HG03139 (cell line): ENCODE measurements around the gene LTBP2.

Experiments
- ATAC-seq: cut with Tn5 transposase; IDR thresholded peaks from one replicate; pipeline ENCODE4 v1.9.1; 2021; ENCODE audit not compliant: unreplicated experiment

LTBP2 gene

GRCh38 chr14:74613211-74613914 lies 1.3 kb upstream of the LTBP2 start:
- ATAC-seq, result no peak

- ATAC-seq, result peak; percentile 61
Measured at GRCh38 chr14:74612350-74613021, 449 bp upstream of the LTBP2 start.

GRCh38 chr14:74610866-74611649 lies 979 bp downstream of the LTBP2 start:
- ATAC-seq, result no peak

GRCh38 chr14:74610199-74610865 lies 1.7 kb downstream of the LTBP2 start:
- ATAC-seq, result no peak

- no peak for ATAC-seq
Measured at GRCh38 chr14:74609721-74610120, 2.3 kb downstream of the LTBP2 start.

GRCh38 chr14:74608959-74609611 lies 3.0 kb downstream of the LTBP2 start:
- no peak for ATAC-seq

GRCh38 chr14:74606727-74607126 lies 5.3 kb downstream of the LTBP2 start:
- ATAC-seq, result no peak

- no peak for ATAC-seq
Measured at GRCh38 chr14:74605531-74606223, 6.4 kb downstream of the LTBP2 start.

GRCh38 chr14:74604911-74605310 lies 7.1 kb downstream of the LTBP2 start:
- ATAC-seq, result no peak

- ATAC-seq, result no peak
Measured at GRCh38 chr14:74604157-74604556, 7.9 kb downstream of the LTBP2 start.

GRCh38 chr14:74601982-74602381 lies 10.1 kb downstream of the LTBP2 start:
- no peak for ATAC-seq

GRCh38 chr14:74599946-74600345 lies 12.1 kb downstream of the LTBP2 start:
- ATAC-seq, result no peak

- ATAC-seq, result no peak
Measured at GRCh38 chr14:74599321-74599761, 12.7 kb downstream of the LTBP2 start.

- no peak for ATAC-seq
Measured at GRCh38 chr14:74596741-74597450, 15.1 kb downstream of the LTBP2 start.

- no peak for ATAC-seq
Measured at GRCh38 chr14:74595006-74595735, 16.9 kb downstream of the LTBP2 start.

- no peak for ATAC-seq
Measured at GRCh38 chr14:74594606-74595005, 17.4 kb downstream of the LTBP2 start.

GRCh38 chr14:74594029-74594428 lies 18.0 kb downstream of the LTBP2 start:
- no peak for ATAC-seq

GRCh38 chr14:74593241-74593953 lies 18.6 kb downstream of the LTBP2 start:
- ATAC-seq, result no peak
